ENCODE measurements around the gene COL4A1.

The COL4A1 gene

GRCh38 chr13:110158226-110158625, 148.7 kb downstream of the COL4A1 start:
- H3K4me1 ChIP-seq (ENCODE audit: insufficient read depth, low read length), result no peaks in the 10 kb centered on the region
- no peak overlapping the region for H3K9ac ChIP-seq (ENCODE audit: low read depth, low read length)
- peaks cover 13% of the 10 kb centered on the region for H3K36me3 ChIP-seq (ENCODE audit: insufficient read depth, low read length)
- no peaks in the 10 kb centered on the region for H3K9me3 ChIP-seq (ENCODE audit: control insufficient read depth, insufficient read depth, low read length)

- Histone ChIP-seq H3K9me3 (ENCODE audit: control insufficient read depth, insufficient read depth, low read length) (no peaks in the 10 kb centered on the region), H3K4me1 (ENCODE audit: insufficient read depth, low read length) (no peaks in the 10 kb centered on the region), H3K36me3 (ENCODE audit: insufficient read depth, low read length) (peaks cover 13% of the 10 kb centered on the region), H3K9ac (ENCODE audit: low read depth, low read length) (no peak overlapping the region)
Observed at GRCh38 chr13:110157718-110158117, 149.2 kb downstream of the COL4A1 start.

- no peaks in the 10 kb centered on the region for H3K9me3 ChIP-seq (ENCODE audit: control insufficient read depth, insufficient read depth, low read length)
- peaks cover 22% of the 10 kb centered on the region for H3K36me3 ChIP-seq (ENCODE audit: insufficient read depth, low read length)
- H3K9ac ChIP-seq (ENCODE audit: low read depth, low read length), result no peak overlapping the region
- H3K4me1 ChIP-seq (ENCODE audit: insufficient read depth, low read length), result no peaks in the 10 kb centered on the region
Observed at GRCh38 chr13:110156301-110157049, 150.5 kb downstream of the COL4A1 start.

- no peak overlapping the region for H3K9ac ChIP-seq (ENCODE audit: low read depth, low read length)
- no peaks in the 10 kb centered on the region for H3K9me3 ChIP-seq (ENCODE audit: control insufficient read depth, insufficient read depth, low read length)
- H3K36me3 ChIP-seq (ENCODE audit: insufficient read depth, low read length), result peaks cover 19% of the 10 kb centered on the region
- no peaks in the 10 kb centered on the region for H3K4me1 ChIP-seq (ENCODE audit: insufficient read depth, low read length)
Observed at GRCh38 chr13:110155072-110155471, 151.9 kb downstream of the COL4A1 start.

GRCh38 chr13:110154410-110154933, 152.5 kb downstream of the COL4A1 start:
- Histone ChIP-seq H3K4me1 (ENCODE audit: insufficient read depth, low read length) (no peaks in the 10 kb centered on the region), H3K9me3 (ENCODE audit: control insufficient read depth, insufficient read depth, low read length) (no peaks in the 10 kb centered on the region), H3K9ac (ENCODE audit: low read depth, low read length) (no peak overlapping the region), H3K36me3 (ENCODE audit: insufficient read depth, low read length) (peaks cover 15% of the 10 kb centered on the region)

- no peak overlapping the region for H3K9ac ChIP-seq (ENCODE audit: low read depth, low read length)
- no peaks in the 10 kb centered on the region for H3K9me3 ChIP-seq (ENCODE audit: control insufficient read depth, insufficient read depth, low read length)
- H3K36me3 ChIP-seq (ENCODE audit: insufficient read depth, low read length), result peaks cover 12% of the 10 kb centered on the region
- no peaks in the 10 kb centered on the region for H3K4me1 ChIP-seq (ENCODE audit: insufficient read depth, low read length)
Observed at GRCh38 chr13:110152351-110152750, 154.6 kb downstream of the COL4A1 start.

- no peak overlapping the region for H3K9ac ChIP-seq (ENCODE audit: low read depth, low read length)
- peaks cover 12% of the 10 kb centered on the region for H3K36me3 ChIP-seq (ENCODE audit: insufficient read depth, low read length)
- no peaks in the 10 kb centered on the region for H3K4me1 ChIP-seq (ENCODE audit: insufficient read depth, low read length)
- no peaks in the 10 kb centered on the region for H3K9me3 ChIP-seq (ENCODE audit: control insufficient read depth, insufficient read depth, low read length)
Observed at GRCh38 chr13:110151462-110151861, 155.5 kb downstream of the COL4A1 start.

- no peaks in the 10 kb centered on the region for H3K9me3 ChIP-seq (ENCODE audit: control insufficient read depth, insufficient read depth, low read length)
- H3K36me3 ChIP-seq (ENCODE audit: insufficient read depth, low read length), result peaks cover 12% of the 10 kb centered on the region
- H3K9ac ChIP-seq (ENCODE audit: low read depth, low read length), result no peak overlapping the region
- H3K4me1 ChIP-seq (ENCODE audit: insufficient read depth, low read length), result no peaks in the 10 kb centered on the region
Observed at GRCh38 chr13:110150384-110151101, 156.4 kb downstream of the COL4A1 start.

- Histone ChIP-seq H3K9ac (ENCODE audit: low read depth, low read length) (no peak overlapping the region), H3K4me1 (ENCODE audit: insufficient read depth, low read length) (no peaks in the 10 kb centered on the region), H3K36me3 (ENCODE audit: insufficient read depth, low read length) (peaks cover 12% of the 10 kb centered on the region), H3K9me3 (ENCODE audit: control insufficient read depth, insufficient read depth, low read length) (no peaks in the 10 kb centered on the region)
Observed at GRCh38 chr13:110149036-110149435, 157.9 kb downstream of the COL4A1 start.

GRCh38 chr13:110140099-110140498, 166.9 kb downstream of the COL4A1 start:
- Histone ChIP-seq H3K36me3 (ENCODE audit: insufficient read depth, low read length) (no peaks in the 10 kb centered on the region), H3K9me3 (ENCODE audit: control insufficient read depth, insufficient read depth, low read length) (no peaks in the 10 kb centered on the region), H3K4me1 (ENCODE audit: insufficient read depth, low read length) (peaks cover 15% of the 10 kb centered on the region), H3K9ac (ENCODE audit: low read depth, low read length) (no peak overlapping the region)

GRCh38 chr13:110138700-110139036, 168.3 kb downstream of the COL4A1 start:
- Histone ChIP-seq H3K9ac (ENCODE audit: low read depth, low read length) (peak overlapping the region; percentile 60), H3K36me3 (ENCODE audit: insufficient read depth, low read length) (no peaks in the 10 kb centered on the region), H3K4me1 (ENCODE audit: insufficient read depth, low read length) (peaks cover 25% of the 10 kb centered on the region), H3K9me3 (ENCODE audit: control insufficient read depth, insufficient read depth, low read length) (no peaks in the 10 kb centered on the region)

GRCh38 chr13:110138010-110138699, 168.8 kb downstream of the COL4A1 start:
- H3K9me3 ChIP-seq (ENCODE audit: control insufficient read depth, insufficient read depth, low read length), result no peaks in the 10 kb centered on the region
- H3K4me1 ChIP-seq (ENCODE audit: insufficient read depth, low read length), result peaks cover 30% of the 10 kb centered on the region
- no peaks in the 10 kb centered on the region for H3K36me3 ChIP-seq (ENCODE audit: insufficient read depth, low read length)
- peak overlapping the region; percentile 60 for H3K9ac ChIP-seq (ENCODE audit: low read depth, low read length)

GRCh38 chr13:110137680-110138009, 169.3 kb downstream of the COL4A1 start:
- Histone ChIP-seq H3K4me1 (ENCODE audit: insufficient read depth, low read length) (peaks cover 35% of the 10 kb centered on the region), H3K9me3 (ENCODE audit: control insufficient read depth, insufficient read depth, low read length) (no peaks in the 10 kb centered on the region), H3K9ac (ENCODE audit: low read depth, low read length) (peak overlapping the region; percentile 60), H3K36me3 (ENCODE audit: insufficient read depth, low read length) (no peaks in the 10 kb centered on the region)

- H3K36me3 ChIP-seq (ENCODE audit: insufficient read depth, low read length), result no peaks in the 10 kb centered on the region
- H3K9ac ChIP-seq (ENCODE audit: low read depth, low read length), result peak overlapping the region; percentile 60
- H3K4me1 ChIP-seq (ENCODE audit: insufficient read depth, low read length), result peaks cover 42% of the 10 kb centered on the region
- no peaks in the 10 kb centered on the region for H3K9me3 ChIP-seq (ENCODE audit: control insufficient read depth, insufficient read depth, low read length)
Observed at GRCh38 chr13:110136660-110137585, 170.0 kb downstream of the COL4A1 start.
